Keratinocyte (primary cell): ENCODE measurements around the gene KDM4B. TPM values are rescaled to one million over a fixed set of nuclear protein-coding genes. Genes with fewer than 3 reads are reported as not detected.

Experiments
- DNase-seq: peaks from one replicate; pipeline ENCODE4 v3.0.0-alpha.2; 2011; ENCODE audit warnings: low read depth, missing footprints, low spot score
- FAIRE-seq: peaks from 2 replicates; lab custom pipeline; 2011; peaks lifted over from hg19 to GRCh38; lab: Jason Lieb, UNC
- H2AFZ ChIP-seq: 2 replicates; pipeline ENCODE4 v1.6.0; 2012; ENCODE audit warnings: low read length, control low read depth, inconsistent platforms; ENCODE audit not compliant: control insufficient read depth
- H3K27ac ChIP-seq: 2 replicates; pipeline ENCODE4 v1.5.1; 2011; ENCODE audit warnings: low read length; ENCODE audit not compliant: control insufficient read depth, insufficient read depth
- H3K27me3 ChIP-seq: 3 replicates; pipeline ENCODE4 v1.6.0; 2011; ENCODE audit warnings: low read length; ENCODE audit not compliant: control insufficient read depth, insufficient read depth; ENCODE audit errors: extremely low read depth
- H3K36me3 ChIP-seq, 2 experiments: 2 replicates in 1 of 2; 3 replicates in 1 of 2; pipeline ENCODE4 v1.5.1; 2011; ENCODE audit warnings: low read length in 2 of 2, mild to moderate bottlenecking in 1 of 2; ENCODE audit not compliant: control insufficient read depth in 2 of 2, insufficient read depth in 2 of 2; ENCODE audit errors: extremely low read depth in 1 of 2
- H3K4me1 ChIP-seq: 3 replicates; pipeline ENCODE4 v1.5.1; 2011; ENCODE audit warnings: low read length; ENCODE audit not compliant: control insufficient read depth, insufficient read depth; ENCODE audit errors: extremely low read depth
- H3K4me2 ChIP-seq: 3 replicates; pipeline ENCODE4 v1.6.0; 2011; ENCODE audit warnings: low read depth, low read length; ENCODE audit not compliant: control insufficient read depth, insufficient read depth; ENCODE audit errors: extremely low read depth
- H3K4me3 ChIP-seq, 3 experiments: fragments of 200-600 bp in 1 of 3; sonication (generic) in 1 of 3; 2 replicates in 2 of 3; 3 replicates in 1 of 3; pipeline ENCODE4 v1.5.1; 2011 to 2016; ENCODE audit warnings: low read length in 3 of 3, mild to moderate bottlenecking in 3 of 3, control low read depth in 2 of 3, inconsistent platforms in 1 of 3, low read depth in 1 of 3, mixed read lengths in 1 of 3, mixed run types in 1 of 3, moderate library complexity in 1 of 3; ENCODE audit not compliant: control insufficient read depth in 2 of 3, insufficient read depth in 2 of 3; ENCODE audit errors: extremely low read depth in 1 of 3
- H3K79me2 ChIP-seq: 2 replicates; pipeline ENCODE4 v1.6.0; 2012; ENCODE audit warnings: low read length; ENCODE audit not compliant: control insufficient read depth, insufficient read depth
- H3K9ac ChIP-seq: 3 replicates; pipeline ENCODE4 v1.6.0; 2011; ENCODE audit warnings: low read length; ENCODE audit not compliant: control insufficient read depth, insufficient read depth; ENCODE audit errors: extremely low read depth
- H3K9me1 ChIP-seq: 3 replicates; pipeline ENCODE4 v1.6.0; 2011; ENCODE audit warnings: low read length; ENCODE audit not compliant: control insufficient read depth, insufficient read depth; ENCODE audit errors: extremely low read depth
- H3K9me3 ChIP-seq: 2 replicates; pipeline ENCODE4 v1.5.1; 2012; ENCODE audit warnings: low read depth, low read length; ENCODE audit not compliant: control insufficient read depth
- H4K20me1 ChIP-seq: 3 replicates; pipeline ENCODE4 v1.6.0; 2011; ENCODE audit warnings: low read length; ENCODE audit not compliant: control insufficient read depth, insufficient read depth; ENCODE audit errors: extremely low read depth
- CTCF ChIP-seq, 3 experiments: IDR thresholded peaks in 1 of 3; conservative IDR thresholded peaks in 1 of 3; optimal IDR thresholded peaks in 1 of 3; 2 replicates in 2 of 3; 3 replicates in 1 of 3; pipeline versions ENCODE3 to v1.5.1; 2011; ENCODE audit warnings: low read length in 3 of 3, mild to moderate bottlenecking in 3 of 3, moderate library complexity in 2 of 3, control low read depth in 1 of 3, inconsistent platforms in 1 of 3; ENCODE audit not compliant: insufficient read depth in 2 of 3; ENCODE audit errors: extremely low read depth in 1 of 3
- EZH2 ChIP-seq: IDR thresholded peaks from one replicate; pipeline ENCODE4 v1.6.1; 2012; ENCODE audit warnings: inconsistent platforms, mild to moderate bottlenecking, low read length, moderate library complexity
- dilution Hi-C: fragments of 300-500 bp; cut with MboI; formaldehyde crosslinking; loops from one replicate; pipeline ENCODE4 v1.7.0; 2020; ENCODE audit warnings: low sequenced_read_pairs; ENCODE audit not compliant: extremely low pct_ligation_motif_present
- polyA plus RNA-seq, 5 experiments: library from polyadenylated mRNA; depleted of rRNA in 3 of 5; stranded (reverse) in 3 of 5; stranded (forward) in 1 of 5; unstranded in 1 of 5; fragments of >200 nt; gene quantifications; 1 replicate in 1 of 5; 2 replicates in 3 of 5; 3 replicates in 1 of 5; pipeline versions ENCODE4 v1.2.1 to v1.2.3, GENCODE V29; 2011 to 2012; ENCODE audit warnings: missing spikeins in 2 of 5, low read depth in 1 of 5, low replicate concordance in 1 of 5

KDM4B gene
- polyA plus RNA-seq, 1 donor (not counting 4 experiments of a cell fraction or from before 2014, with no cell fraction given) = 6.2 TPM

- Histone ChIP-seq H3K4me1 (peaks cover 41% of the 10 kb centered on the region), H2AFZ (no peak overlapping the region), H3K9ac (no peak overlapping the region), H4K20me1 (peaks cover 16% of the 10 kb centered on the region), H3K27me3 (no peaks in the 10 kb centered on the region), H3K4me2 (no peak overlapping the region), H3K9me1 (no peaks in the 10 kb centered on the region), H3K4me3 (no peak overlapping the region), H3K9me3 (no peaks in the 10 kb centered on the region), H3K79me2 (no peaks in the 10 kb centered on the region), H3K36me3 (peaks cover 6 to 17% of the 10 kb centered on the region in 2 experiments), H3K27ac (no peak overlapping the region)
- dilution Hi-C loops = no loop called here
- DNase-seq (no peak), FAIRE-seq (no peak)
- TF ChIP-seq EZH2 = no peak
- no peak for TF ChIP-seq CTCF (optimal IDR thresholded peaks at IDR 0.05 in 1 of 3, IDR thresholded peaks at IDR 0.05 in 1 of 3, conservative IDR thresholded peaks at IDR 0.05 in 1 of 3; ENCODE audit: extremely low read depth in 1 of 3, insufficient read depth in 2 of 3, low read length in 3 of 3)
Observed at GRCh38 chr19:5045029-5045428, 76.1 kb downstream of the KDM4B start.

DNA sequence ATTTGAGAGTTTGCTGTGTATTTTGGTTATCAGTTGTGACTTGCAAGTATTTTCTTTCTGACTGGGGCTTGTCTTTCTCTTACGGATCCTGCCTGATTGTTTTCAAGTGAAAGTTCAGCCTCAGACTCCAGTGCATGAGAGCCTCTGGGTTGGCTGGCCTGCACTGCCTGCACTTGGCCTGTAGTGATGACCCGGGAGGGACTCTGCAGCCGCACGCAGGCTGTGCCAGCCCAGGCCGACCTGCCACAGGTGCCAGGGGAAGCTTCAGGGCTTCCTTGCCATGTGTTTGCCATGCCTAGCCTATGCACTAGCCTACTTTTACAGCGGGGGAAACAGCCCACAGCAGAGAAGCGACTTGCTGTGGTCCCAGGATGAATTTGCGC is 77.0 kb downstream of the KDM4B start:
- Histone ChIP-seq H3K9me1 (no peaks in the 10 kb centered on the region), H3K9ac (no peak overlapping the region), H3K4me2 (no peak overlapping the region), H2AFZ (no peak overlapping the region), H3K4me3 (no peak overlapping the region), H3K27ac (no peak overlapping the region), H3K4me1 (peaks cover 42% of the 10 kb centered on the region), H3K9me3 (no peaks in the 10 kb centered on the region), H4K20me1 (peaks cover 16% of the 10 kb centered on the region), H3K27me3 (no peaks in the 10 kb centered on the region), H3K36me3 (peaks cover 0 to 11% of the 10 kb centered on the region in 2 experiments), H3K79me2 (no peaks in the 10 kb centered on the region)
- no peak for TF ChIP-seq EZH2
- TF ChIP-seq CTCF (optimal IDR thresholded peaks at IDR 0.05 in 1 of 3, IDR thresholded peaks at IDR 0.05 in 1 of 3, conservative IDR thresholded peaks at IDR 0.05 in 1 of 3; ENCODE audit: extremely low read depth in 1 of 3, insufficient read depth in 2 of 3, low read length in 3 of 3) = no peak
- DNase-seq (no peak), FAIRE-seq (no peak)
- dilution Hi-C loops = no loop called here
